ENCODE measurements around the gene GMDS. TPM values are rescaled to one million over a fixed set of nuclear protein-coding genes. Genes with fewer than 3 reads are reported as not detected.

Gene GMDS
- total RNA-seq, 1 experiment from 2014 or later = 27.6 TPM

GRCh38 chr6:1770968-1771723 lies 474.3 kb downstream of the GMDS start:
- Histone ChIP-seq H2BK12ac (ENCODE audit: insufficient read length, low read depth, low read length) (no peak overlapping the region), H4K8ac (replicated peaks; ENCODE audit: insufficient read length, low read depth, low read length) (no peak overlapping the region), H3K27me3 (ENCODE audit: insufficient read depth, low read length) (no peaks in the 10 kb centered on the region), H3K9ac (ENCODE audit: extremely low read depth, insufficient read length, low read length) (no peak overlapping the region), H3K9me3 (ENCODE audit: control insufficient read depth, low read depth, low read length) (no peaks in the 10 kb centered on the region), H3K23ac (ENCODE audit: insufficient read length, low read depth, low read length) (no peak overlapping the region), H3K4me2 (ENCODE audit: insufficient read depth, insufficient read length, low read length) (no peak overlapping the region), H3K4me1 (ENCODE audit: insufficient read depth, low read length) (no peaks in the 10 kb centered on the region; the same call in 1 of the 2 replicates), H4K20me1 (ENCODE audit: control insufficient read depth, insufficient read depth, insufficient read length) (no peaks in the 10 kb centered on the region), H2BK15ac (ENCODE audit: low read depth, low read length) (no peak overlapping the region), H4K91ac (ENCODE audit: insufficient read length, low read depth, low read length) (no peak overlapping the region), H3K14ac (ENCODE audit: insufficient read depth, low read length) (no peak overlapping the region), H3K56ac (ENCODE audit: insufficient read length, low read depth, low read length) (no peak overlapping the region), H3K27ac (ENCODE audit: insufficient read length, low read depth, low read length) (no peak overlapping the region), H2BK120ac (ENCODE audit: low read depth, low read length, poor library complexity, severe bottlenecking) (no peak overlapping the region), H4K5ac (ENCODE audit: insufficient read length, low read depth, low read length) (no peak overlapping the region), H3T11ph (ENCODE audit: low read length) (no peak overlapping the region), H2AK5ac (ENCODE audit: insufficient read length, low read length) (no peak overlapping the region), H3K79me2 (ENCODE audit: insufficient read depth, low read length) (no peaks in the 10 kb centered on the region), H3K23me2 (ENCODE audit: insufficient read length, low read depth, low read length, poor library complexity, severe bottlenecking) (no peaks in the 10 kb centered on the region), H2BK20ac (ENCODE audit: low read depth, low read length, poor library complexity, severe bottlenecking) (no peak overlapping the region), H2BK5ac (ENCODE audit: insufficient read length, low read length) (no peak overlapping the region), H3K18ac (ENCODE audit: insufficient read length, low read depth, low read length) (no peak overlapping the region), H3K79me1 (ENCODE audit: insufficient read depth, low read depth, low read length, poor library complexity, severe bottlenecking) (no peaks in the 10 kb centered on the region), H3K4ac (ENCODE audit: low read depth, low read length) (no peak overlapping the region), H2AFZ (ENCODE audit: low read length) (no peak overlapping the region)
- H3K27me3 Mint-ChIP-seq (ENCODE audit: low read depth) = no peaks in the 10 kb centered on the region
- H3K9me3 Mint-ChIP-seq = no peaks in the 10 kb centered on the region
- no peak overlapping the region for H3K4me3 Mint-ChIP-seq
- DNase-seq = no peak
- no peaks in the 10 kb centered on the region; a peak in 1 of 7 replicates for H3K36me3 Mint-ChIP-seq (ENCODE audit: insufficient read depth in 1 of 3, low read depth in 3 of 3)
- no peak overlapping the region; a peak in 1 of 7 replicates for H3K27ac Mint-ChIP-seq
- no peak for TF ChIP-seq CTCF (conservative IDR thresholded peaks at IDR 0.05)
- H3K4me1 Mint-ChIP-seq = peaks cover 5 to 9% of the 10 kb centered on the region in 2 experiments; a peak in 3 of 4 replicates
- no CpG with 5 or more reads among the region's 5 CpGs for WGBS (ENCODE audit: extremely low coverage, insufficient read length, low lambda C conversion rate)
